Measurements from ENCODE around the gene AFAP1L2.
"Not testable (repeated sequence)": the region's sequence is repeated elsewhere in the genome, so short reads cannot be mapped to it uniquely, and the experiment has no call there.

Gene AFAP1L2

GRCh38 chr10:114356751-114357514 is 47.4 kb downstream of the AFAP1L2 start:
- no peak for DNase-seq

GRCh38 chr10:114356126-114356525 is 48.2 kb downstream of the AFAP1L2 start:
- no peak for DNase-seq

- no peak for DNase-seq
Observed at GRCh38 chr10:114353383-114353782, 50.9 kb downstream of the AFAP1L2 start.

- no peak for DNase-seq
Observed at GRCh38 chr10:114352653-114353298, 51.5 kb downstream of the AFAP1L2 start.

- DNase-seq, result no peak
Observed at GRCh38 chr10:114350751-114351150, 53.6 kb downstream of the AFAP1L2 start.

- peak; percentile 79 for DNase-seq
Observed at GRCh38 chr10:114349522-114350215, 54.6 kb downstream of the AFAP1L2 start.

- DNase-seq, result not testable (repeated sequence)
Observed at GRCh38 chr10:114349071-114349470, 55.2 kb downstream of the AFAP1L2 start.

GRCh38 chr10:114347791-114348190 is 56.5 kb downstream of the AFAP1L2 start:
- DNase-seq, result no peak

- no peak for DNase-seq
Observed at GRCh38 chr10:114347241-114347640, 57.1 kb downstream of the AFAP1L2 start.

- DNase-seq, result peak; percentile 46
Observed at GRCh38 chr10:114346176-114347031, 57.9 kb downstream of the AFAP1L2 start.

- DNase-seq, result no peak
Observed at GRCh38 chr10:114345701-114346100, 58.6 kb downstream of the AFAP1L2 start.

- DNase-seq, result no peak
Observed at GRCh38 chr10:114343623-114344505, 60.4 kb downstream of the AFAP1L2 start.

GRCh38 chr10:114342976-114343375 is 61.3 kb downstream of the AFAP1L2 start:
- DNase-seq, result no peak

- no peak for DNase-seq
Observed at GRCh38 chr10:114340816-114341215, 63.5 kb downstream of the AFAP1L2 start.

GRCh38 chr10:114337510-114338462 is 66.5 kb downstream of the AFAP1L2 start:
- no peak for DNase-seq

- no peak for DNase-seq
Observed at GRCh38 chr10:114336823-114337509, 67.3 kb downstream of the AFAP1L2 start.

GRCh38 chr10:114335614-114336013 is 68.7 kb downstream of the AFAP1L2 start:
- DNase-seq, result no peak

- peak; percentile 66 for DNase-seq
Observed at GRCh38 chr10:114334301-114334700, 70.0 kb downstream of the AFAP1L2 start.

- not testable (repeated sequence) for DNase-seq
Observed at GRCh38 chr10:114333441-114333840, 70.9 kb downstream of the AFAP1L2 start.
